ENCODE results near the gene PTPN4. TPM values are rescaled to one million over a fixed set of nuclear protein-coding genes. Genes with fewer than 3 reads are reported as not detected.

The PTPN4 gene, protein sequence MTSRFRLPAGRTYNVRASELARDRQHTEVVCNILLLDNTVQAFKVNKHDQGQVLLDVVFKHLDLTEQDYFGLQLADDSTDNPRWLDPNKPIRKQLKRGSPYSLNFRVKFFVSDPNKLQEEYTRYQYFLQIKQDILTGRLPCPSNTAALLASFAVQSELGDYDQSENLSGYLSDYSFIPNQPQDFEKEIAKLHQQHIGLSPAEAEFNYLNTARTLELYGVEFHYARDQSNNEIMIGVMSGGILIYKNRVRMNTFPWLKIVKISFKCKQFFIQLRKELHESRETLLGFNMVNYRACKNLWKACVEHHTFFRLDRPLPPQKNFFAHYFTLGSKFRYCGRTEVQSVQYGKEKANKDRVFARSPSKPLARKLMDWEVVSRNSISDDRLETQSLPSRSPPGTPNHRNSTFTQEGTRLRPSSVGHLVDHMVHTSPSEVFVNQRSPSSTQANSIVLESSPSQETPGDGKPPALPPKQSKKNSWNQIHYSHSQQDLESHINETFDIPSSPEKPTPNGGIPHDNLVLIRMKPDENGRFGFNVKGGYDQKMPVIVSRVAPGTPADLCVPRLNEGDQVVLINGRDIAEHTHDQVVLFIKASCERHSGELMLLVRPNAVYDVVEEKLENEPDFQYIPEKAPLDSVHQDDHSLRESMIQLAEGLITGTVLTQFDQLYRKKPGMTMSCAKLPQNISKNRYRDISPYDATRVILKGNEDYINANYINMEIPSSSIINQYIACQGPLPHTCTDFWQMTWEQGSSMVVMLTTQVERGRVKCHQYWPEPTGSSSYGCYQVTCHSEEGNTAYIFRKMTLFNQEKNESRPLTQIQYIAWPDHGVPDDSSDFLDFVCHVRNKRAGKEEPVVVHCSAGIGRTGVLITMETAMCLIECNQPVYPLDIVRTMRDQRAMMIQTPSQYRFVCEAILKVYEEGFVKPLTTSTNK
- total RNA-seq, result 28.0 and 39.3 TPM in 2 replicates

DNA sequence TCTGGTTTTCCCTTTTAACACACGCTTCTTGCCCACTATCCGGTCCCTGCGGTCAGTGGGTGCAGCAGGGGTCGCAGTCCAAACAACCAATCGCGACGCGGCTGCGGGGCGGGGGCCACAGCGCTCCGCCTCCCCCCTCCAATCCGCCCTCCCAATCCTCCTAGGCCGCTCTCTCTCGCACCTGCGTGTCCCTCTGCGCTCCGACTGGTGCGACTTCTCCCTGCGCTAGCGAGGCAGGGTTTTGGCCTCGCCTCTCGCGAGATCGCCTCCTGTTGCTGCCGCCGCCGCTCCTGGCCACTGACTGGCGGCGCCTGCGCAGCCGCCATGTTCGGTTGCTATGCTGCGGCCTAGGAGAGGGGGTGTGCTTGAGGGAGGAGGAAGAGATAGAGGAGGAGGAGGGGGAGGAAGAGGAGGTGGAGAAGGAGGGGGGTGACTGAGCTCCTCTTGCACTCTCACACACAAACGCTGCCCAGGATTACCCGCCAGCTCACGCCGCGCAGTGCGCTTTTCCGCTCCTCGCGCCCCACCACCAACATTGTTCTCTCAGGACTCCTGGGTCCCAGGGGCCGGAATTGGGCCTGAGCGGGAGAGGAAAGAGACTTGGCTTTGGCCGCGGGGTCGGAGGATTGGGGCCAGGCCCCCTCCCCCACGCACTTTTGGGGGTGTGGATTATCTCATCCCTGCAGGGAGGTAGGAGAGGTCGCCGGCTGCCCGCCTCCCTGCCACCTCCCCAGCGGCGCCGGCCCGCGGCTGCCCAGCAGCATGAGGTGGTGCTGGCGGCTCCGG, at the start of gene PTPN4:
PTPN4 (plus strand) TSS at position 472 of the 786 bp plus-strand sequence. CDS start 49,932 bp downstream, outside the sequence.

DNA sequence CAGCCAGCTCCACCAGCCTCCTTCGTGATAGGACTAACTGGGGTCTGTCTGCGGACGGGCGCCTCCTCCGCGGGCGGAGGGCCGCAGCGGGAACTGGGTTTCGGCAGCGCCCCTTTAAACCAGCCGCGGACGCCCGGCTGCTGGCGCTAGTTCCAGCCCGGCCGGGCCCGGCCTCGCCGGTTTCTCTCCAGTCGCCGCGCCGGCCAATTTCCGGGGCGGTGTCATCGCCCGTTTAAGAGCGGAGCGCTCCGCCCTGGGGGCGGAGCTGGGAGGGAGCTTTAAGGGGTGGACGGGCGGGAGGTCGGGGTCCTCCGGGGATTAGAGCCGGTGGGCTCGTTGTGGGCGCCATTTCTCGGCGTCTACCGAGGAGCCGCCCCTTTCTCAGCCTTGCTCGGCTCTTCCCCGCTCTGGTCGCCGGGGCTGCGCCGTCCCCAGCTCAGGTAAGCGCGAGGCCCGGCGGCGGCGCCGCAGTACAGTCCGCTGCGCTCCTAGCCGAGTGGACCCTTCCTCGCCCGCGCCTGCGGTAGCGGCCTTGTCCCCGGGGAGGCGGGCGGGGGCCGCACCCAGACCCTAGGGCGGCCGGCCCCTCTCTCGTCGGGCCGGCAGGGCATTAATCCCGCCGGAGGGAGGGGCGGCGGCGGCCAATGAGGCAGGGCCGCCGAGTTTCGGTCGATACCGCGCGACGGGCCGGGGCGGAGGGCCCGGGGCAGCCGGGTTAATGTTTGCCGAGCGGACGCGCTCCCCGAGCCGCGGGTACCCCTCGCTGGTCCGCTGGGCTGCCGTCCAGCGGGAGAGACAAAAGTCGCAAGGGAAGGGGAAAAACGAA, 253.3 kb downstream of the PTPN4 start, which contains the start of gene EPB41L5:
EPB41L5 (plus strand) TSS at position 307 of the 826 bp plus-strand sequence. CDS start 6,008 bp downstream, outside the sequence.

Other genes starting within 250 kb of the PTPN4 start
- not detected in 2 replicates for gene SCTR, start 235.4 kb upstream of the PTPN4 start, total RNA-seq
- 0.07 and 0.13 TPM in 2 replicates for gene CFAP221, start 215.5 kb upstream of the PTPN4 start, total RNA-seq
- 5.5 and 6.6 TPM in 2 replicates for gene TMEM177, start 80.7 kb upstream of the PTPN4 start, total RNA-seq